22Rv1 (cell line): ENCODE measurements around the gene SFXN5.

Source experiments
- ZFX ChIP-seq: fragments of 450-650 bp; IDR thresholded peaks from 2 replicates; pipeline ENCODE4 v1.6.1; 2017; ENCODE audit warnings: antibody characterized with exemption, borderline replicate concordance
- TF ChIP-seq, protein P1 (sequence below): fragments of 450-650 bp; IDR thresholded peaks from 2 replicates; pipeline ENCODE4 v1.5.1; 2017; ENCODE audit warnings: mild to moderate bottlenecking

DNA sequence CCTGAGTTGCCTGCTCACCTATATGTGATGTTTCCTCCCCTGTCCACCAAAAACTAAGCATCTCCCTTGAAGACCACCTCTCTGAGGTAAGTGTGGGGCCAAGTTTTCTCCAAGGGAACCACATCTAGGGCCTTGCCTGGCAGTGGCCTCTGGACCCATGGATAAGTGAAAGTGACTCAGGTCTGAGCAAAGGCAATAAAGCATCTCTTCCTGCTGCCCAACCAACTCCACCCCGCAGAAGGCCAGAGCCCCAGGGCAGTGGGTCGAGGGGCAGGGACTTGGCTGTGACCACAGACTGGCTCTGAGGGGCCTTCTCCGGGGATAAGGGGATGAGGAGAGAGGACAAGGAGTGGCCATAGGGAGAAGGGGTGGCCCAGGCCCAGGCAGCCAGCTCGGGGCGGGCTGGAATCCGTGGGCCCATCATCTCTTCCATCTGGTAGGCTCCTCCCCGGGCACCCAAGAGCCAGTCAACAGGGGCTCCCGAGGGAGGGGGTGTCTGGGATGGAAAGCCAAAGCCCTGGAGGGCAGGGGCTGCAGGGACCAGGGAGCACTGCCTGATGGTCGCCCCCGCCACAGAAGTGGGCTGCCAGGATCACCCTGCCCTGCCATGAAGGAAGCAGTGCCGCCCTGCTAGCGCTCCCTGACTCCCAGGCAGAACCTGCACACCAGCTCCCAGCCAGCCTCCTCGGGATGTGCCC is 120.8 kb downstream of the SFXN5 start:
- TF ChIP-seq, protein P1, sequence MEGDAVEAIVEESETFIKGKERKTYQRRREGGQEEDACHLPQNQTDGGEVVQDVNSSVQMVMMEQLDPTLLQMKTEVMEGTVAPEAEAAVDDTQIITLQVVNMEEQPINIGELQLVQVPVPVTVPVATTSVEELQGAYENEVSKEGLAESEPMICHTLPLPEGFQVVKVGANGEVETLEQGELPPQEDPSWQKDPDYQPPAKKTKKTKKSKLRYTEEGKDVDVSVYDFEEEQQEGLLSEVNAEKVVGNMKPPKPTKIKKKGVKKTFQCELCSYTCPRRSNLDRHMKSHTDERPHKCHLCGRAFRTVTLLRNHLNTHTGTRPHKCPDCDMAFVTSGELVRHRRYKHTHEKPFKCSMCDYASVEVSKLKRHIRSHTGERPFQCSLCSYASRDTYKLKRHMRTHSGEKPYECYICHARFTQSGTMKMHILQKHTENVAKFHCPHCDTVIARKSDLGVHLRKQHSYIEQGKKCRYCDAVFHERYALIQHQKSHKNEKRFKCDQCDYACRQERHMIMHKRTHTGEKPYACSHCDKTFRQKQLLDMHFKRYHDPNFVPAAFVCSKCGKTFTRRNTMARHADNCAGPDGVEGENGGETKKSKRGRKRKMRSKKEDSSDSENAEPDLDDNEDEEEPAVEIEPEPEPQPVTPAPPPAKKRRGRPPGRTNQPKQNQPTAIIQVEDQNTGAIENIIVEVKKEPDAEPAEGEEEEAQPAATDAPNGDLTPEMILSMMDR = no peak
- TF ChIP-seq ZFX = no peak
